HG02759 (cell line): ENCODE measurements around the gene MCL1.
A peak's percentile ranks its signal among the peaks of the same experiment; 100 is the strongest.

Source experiments
- ATAC-seq: cut with Tn5 transposase; IDR thresholded peaks from one replicate; pipeline ENCODE4 v1.9.1; 2021; ENCODE audit warnings: mild to moderate bottlenecking, moderate library complexity; ENCODE audit not compliant: unreplicated experiment

The MCL1 gene

DNA sequence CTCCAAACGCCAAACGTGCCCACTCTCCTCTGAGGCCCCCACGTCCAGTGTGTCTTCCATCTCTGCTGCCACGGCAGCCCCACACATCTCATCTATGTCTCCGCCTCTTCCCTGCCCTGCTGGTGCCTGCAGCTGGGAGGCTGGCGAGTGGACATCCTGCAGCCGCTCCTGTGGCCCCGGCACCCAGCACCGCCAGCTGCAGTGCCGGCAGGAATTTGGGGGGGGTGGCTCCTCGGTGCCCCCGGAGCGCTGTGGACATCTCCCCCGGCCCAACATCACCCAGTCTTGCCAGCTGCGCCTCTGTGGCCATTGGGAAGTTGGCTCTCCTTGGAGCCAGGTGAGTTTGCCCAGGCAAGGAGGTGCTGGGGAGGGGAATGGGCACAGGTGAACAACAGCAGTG is 21.6 kb downstream of the MCL1 start:
- no peak for ATAC-seq

DNA sequence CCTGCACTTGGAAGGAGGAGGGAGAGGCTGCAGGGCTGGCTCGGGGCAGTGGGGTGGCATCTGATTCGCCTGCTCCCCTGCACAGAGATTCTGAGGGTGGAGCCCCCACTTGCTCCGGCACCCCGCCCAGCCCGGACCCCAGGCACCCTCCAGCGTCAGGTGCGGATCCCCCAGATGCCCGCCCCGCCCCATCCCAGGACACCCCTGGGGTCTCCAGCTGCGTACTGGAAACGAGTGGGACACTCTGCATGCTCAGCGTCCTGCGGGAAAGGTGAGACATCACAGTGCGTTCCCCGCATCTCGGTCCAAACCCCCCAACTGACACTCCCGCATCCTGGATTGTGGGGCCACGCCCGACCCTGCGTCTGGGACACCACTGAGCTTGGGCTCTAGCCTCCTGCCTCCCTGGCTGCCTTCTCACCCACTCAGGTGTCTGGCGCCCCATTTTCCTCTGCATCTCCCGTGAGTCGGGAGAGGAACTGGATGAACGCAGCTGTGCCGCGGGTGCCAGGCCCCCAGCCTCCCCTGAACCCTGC is 22.3 kb downstream of the MCL1 start:
- no peak for ATAC-seq

DNA sequence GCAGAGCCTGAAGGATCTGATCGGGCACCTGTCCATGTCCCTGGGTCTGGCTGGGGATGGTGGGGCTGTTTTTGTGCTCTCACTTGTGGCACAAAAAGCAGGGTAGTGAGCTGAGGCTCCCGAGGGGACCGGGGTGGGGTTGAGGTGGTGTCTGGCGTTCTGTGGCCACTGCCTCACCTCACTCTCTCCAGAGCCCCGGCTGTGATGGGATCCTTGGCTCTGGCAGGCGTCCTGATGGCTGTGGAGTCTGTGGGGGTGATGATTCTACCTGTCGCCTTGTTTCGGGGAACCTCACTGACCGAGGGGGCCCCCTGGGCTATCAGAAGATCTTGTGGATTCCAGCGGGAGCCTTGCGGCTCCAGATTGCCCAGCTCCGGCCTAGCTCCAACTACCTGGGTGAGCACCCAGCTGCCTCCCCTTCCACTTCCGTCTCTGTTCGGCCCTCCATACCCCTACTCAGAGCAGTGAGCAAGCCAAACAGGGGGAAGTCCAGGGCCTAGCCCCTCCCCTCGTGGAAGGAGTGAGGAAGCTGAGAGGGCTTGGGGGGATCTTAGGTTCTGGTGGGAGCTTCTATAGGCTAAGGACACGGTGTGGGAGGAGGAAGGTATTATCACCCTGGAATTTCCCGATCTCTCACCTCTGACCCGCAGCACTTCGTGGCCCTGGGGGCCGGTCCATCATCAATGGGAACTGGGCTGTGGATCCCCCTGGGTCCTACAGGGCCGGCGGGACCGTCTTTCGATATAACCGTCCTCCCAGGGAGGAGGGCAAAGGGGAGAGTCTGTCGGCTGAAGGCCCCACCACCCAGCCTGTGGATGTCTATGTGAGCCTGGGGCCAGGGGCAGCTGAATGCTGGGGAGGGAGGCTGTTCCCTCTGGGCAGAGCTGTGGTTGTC is 23.2 kb downstream of the MCL1 start:
- no peak for ATAC-seq

DNA sequence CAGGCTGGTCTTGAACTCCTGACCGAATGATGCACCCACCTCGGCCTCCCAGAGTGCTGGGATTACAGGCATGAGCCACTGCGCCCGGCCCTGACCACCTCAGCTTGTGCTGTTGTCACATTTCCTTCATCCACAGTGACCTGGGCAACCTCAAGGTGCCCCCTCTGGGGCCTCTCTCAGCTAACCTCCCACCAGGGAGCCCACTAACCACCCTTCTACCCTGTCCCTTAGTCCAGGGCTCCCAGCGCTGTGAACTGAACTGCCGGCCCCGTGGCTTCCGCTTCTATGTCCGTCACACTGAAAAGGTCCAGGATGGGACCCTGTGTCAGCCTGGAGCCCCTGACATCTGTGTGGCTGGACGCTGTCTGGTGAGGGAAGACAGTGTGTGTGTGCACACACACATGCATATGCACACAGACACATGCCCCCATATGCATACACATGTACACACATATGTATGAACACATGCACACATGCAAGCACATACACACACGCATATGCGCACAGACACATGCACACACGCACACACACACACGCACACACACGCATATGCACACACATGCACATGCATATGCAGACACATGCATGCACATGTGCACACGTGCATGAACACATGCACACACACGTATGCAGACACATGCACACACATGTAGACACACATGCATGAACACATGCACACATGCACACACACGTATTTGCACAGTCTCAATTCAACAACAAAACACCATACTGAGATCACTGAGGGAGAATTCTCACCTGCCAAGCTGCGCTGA is 24.0 kb downstream of the MCL1 start:
- no peak for ATAC-seq

DNA sequence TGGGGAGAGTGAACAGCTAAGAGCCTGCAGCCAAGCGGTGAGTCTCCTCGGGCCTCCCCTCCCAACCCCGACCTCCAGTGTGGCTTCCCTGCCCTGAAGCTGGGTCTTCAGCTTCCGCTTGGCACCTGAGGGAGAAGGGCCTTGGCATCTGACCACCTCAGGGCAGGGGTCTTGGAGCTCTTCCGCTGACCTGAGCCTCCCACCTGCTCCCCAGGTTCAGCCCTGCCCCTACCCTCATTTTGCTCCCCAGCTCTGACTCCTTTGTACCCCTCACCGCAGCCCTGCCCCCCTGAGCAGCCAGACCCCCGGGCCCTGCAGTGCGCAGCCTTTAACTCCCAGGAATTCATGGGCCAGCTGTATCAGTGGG is 25.3 kb downstream of the MCL1 start:
- ATAC-seq = no peak

DNA sequence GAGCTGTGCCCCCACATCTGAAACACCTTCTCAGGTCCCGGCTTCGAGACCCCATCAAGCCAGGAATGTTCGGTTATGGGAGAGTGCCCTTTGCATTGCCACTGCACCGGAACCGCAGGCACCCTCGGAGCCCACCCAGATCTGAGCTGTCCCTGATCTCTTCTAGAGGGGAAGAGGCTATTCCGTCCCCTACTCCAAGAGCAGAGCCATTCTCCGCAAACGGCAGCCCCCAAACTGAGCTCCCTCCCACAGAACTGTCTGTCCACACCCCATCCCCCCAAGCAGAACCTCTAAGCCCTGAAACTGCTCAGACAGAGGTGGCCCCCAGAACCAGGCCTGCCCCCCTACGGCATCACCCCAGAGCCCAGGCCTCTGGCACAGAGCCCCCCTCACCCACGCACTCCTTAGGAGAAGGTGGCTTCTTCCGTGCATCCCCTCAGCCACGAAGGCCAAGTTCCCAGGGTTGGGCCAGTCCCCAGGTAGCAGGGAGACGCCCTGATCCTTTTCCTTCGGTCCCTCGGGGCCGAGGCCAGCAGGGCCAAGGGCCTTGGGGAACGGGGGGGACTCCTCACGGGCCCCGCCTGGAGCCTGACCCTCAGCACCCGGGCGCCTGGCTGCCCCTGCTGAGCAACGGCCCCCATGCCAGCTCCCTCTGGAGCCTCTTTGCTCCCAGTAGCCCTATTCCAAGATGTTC is 25.9 kb downstream of the MCL1 start:
- no peak for ATAC-seq

DNA sequence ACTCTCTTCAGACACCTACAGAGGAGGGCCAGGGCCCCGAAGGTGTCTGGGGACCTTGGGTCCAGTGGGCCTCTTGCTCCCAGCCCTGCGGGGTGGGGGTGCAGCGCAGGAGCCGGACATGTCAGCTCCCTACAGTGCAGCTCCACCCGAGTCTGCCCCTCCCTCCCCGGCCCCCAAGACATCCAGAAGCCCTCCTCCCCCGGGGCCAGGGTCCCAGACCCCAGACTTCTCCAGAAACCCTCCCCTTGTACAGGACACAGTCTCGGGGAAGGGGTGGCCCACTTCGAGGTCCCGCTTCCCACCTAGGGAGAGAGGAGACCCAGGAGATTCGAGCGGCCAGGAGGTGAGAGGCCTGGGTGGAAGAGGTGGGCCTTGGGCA is 26.5 kb downstream of the MCL1 start:
- ATAC-seq = no peak

DNA sequence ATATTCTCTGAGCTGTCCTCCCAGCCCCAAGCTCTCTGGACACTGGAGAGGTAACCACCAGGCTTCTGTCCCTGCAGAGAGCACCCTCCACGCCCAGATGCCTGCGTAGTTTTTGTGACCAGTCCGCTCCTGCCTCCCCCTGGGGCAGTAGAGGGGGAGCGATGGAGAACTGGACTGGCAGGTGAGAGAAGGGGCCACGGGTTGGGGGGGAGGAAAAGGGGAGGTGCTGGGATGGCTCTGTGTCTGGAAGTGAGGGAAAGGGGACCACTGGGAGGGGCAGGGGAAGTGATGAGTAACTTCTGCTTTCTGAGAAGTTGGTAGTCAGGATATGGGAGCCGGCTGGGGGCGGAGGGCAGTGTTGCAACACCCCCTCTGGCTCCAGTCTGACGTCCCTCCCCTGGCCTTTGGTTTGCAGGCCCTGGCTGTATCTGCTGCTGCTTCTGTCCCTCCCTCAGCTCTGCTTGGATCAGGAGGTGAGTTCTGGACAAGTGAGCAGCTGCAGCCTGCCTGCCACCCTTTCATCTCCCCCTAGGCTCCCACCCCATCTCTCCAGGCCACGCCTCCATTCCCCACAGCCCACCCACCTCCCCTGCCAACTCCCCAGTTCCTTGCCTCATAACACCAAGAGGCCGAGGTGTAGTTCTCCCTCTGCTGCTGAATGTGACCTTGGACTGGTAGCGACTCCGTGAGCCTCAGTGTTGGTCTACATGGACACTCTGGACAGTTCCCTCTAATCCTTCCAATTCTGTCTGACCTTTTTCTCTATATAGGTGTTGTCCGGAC is 27.1 kb downstream of the MCL1 start:
- no peak for ATAC-seq

DNA sequence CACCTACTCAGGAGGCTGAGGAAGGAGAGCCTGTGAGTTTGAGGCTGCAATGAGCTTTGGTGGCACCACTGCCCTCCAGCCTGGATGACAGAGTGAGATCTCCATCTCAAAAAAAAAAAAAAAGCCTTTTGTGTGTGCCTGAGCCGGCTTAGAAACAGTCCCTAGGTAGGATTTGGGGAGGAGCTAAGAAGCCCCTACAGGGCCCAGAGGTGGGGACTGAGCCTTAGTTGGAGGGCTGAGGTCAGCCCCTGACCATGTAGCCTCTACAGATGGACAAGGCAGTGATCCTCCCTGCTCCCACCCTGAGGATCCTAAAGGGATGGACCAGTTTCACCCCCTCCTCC is 27.7 kb downstream of the MCL1 start:
- ATAC-seq = no peak

DNA sequence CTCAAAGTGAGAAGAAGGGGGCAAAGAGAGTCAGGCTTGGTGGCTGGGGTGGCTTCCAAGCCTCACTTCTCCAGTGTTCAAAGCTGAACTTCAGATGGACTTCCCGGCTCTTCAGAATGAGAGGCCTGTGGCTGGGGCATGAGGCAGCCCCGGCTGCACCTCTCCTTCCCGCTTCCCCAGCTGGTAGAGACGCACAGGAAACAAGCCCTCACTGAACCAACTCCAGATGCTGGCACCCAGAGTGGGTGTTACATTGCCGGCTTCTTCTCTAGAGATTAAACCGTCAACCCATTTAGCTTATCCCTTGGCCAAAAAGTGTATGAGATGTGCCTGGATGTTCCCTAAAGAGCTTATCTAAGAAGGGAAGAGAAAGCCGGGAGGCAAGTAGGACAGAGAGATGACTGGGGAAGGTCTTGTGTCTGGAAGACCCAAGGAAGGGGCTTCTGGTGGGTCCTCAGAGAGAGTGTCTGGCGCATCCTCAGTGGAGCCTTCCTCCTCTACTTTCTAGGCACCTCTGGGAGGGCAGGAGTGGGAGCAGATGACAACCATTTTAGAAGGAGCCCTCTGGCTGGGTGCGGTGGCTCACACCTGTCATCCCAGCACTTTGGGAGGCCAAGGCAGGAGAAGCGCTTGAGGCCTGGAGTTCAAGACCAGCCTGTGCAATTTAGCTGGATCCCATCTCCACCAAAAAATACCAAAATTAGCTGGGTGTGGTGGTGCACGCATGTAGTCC is 28.2 kb downstream of the MCL1 start:
- no peak for ATAC-seq

DNA sequence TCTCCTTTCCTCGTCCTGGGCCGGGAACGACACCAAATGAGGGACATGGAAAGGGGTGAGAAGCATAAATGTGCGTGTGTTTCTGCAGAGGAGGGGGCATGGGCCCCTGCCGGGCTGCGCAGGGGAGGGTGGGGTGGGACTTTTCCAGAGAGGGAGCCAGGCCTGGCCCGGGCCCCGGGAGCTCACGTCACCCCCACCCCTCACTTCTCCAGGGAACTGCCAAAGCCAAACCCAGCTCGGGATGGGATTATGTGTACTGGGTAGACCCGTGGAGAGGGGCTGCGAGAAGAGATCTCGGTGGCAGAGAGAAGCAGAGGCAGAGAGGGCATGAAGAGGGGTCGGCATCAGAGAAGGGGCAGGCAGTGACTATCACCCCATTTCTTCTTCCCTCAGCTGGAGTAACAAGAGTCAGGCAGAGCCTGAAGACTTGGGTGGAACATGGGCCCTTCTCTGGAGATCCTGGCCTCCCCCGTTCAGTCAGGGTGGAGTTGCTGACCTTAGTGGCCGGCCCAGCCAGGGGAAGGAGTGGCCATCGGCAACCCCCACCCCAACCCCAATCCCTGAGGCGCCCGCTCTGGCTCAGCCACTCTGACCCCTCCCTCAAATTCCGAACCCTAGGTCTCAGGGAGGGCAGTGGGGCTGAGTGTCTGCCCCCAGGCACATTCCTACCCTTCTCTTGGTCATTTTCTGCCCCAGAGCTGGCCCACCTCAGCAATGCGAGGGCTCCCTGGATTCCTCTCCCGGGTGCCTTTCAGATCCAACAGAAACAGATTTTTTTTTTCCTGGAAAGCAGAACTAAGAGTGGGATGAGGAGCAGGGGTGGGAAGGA is 29.0 kb downstream of the MCL1 start:
- ATAC-seq = no peak

DNA sequence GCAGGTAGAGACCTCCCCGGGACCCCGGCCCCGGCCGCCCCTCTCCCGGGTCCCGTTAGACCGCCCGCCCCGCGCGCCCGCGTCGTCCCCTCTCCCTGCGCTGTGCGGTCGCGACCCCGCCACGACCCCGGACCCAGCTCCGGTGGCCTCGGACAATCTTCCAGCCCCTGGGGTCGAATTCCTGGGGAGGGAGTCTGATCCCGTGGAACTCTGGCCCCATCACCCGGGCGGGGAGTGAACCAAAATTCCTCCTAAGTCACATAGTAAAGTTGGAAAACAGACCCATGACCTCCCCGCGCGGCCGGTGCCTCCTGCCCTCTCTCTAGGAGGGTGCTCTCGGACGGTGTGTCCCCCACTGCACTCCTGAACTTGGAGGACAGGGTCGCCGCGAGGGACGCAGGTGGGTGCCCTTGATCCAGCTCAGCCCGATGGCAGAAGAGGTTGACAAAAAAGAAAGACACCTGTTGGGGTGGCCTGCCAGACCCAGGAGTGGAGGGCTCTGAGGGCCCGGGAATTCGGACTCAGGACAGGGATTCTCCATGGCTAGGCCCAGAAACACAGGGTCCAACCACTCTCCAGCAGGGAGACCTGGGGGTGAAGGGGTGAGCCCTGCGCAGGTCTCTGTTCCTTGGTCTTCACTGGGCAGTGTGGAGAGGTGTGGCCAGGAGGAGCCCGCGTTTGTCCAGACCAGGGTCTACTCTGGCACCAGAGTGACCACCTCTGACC is 29.8 kb downstream of the MCL1 start:
- no peak for ATAC-seq

DNA sequence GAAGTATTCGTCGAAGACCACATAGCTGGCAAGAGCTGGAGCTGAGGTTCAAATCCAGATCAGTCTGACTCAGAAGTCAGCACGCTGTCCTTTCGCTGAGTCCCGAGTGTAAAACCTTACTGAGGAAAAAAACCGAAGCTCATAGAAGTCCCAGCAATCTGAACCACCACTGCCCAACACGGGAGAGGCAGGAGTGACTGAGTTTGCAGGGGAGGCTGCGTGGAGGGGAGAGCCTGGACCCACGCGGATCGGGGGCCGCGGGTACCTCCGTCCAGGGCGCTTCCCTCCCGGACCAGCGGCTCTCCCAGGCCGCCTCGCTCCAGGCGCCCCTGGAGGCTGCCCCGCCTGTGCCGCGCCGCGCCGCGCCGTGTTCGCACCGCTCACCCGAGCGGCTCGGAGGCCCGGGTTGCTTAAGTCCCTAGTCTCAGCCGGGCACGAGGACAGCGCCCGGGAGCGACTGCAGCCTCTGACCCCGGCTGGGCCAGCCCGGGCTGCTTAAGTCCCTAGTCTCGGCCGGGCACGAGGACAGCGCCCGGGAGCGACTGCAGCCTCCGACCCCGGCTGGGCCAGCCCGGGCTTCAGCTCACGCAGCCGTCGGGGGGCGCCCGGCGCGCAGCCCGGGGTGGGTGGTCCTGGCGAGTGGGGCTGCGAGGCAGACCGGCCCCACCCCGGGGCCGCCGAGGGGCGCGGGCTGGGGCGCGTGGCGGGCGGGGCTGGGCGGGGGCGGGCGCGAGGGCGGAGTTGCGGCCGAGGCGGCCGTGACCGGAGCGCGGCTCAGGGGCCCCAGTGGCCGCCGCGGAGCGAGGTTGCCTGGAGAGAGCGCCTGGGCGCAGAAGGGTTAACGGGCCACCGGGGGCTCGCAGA is 30.5 kb downstream of the MCL1 start, which contains the start of gene ADAMTSL4:
Gene ADAMTSL4, plus strand, starts transcription at position 777 of the 864 bp plus-strand sequence. CDS start 2,881 bp downstream, outside the sequence.
- peak; percentile 62 for ATAC-seq

DNA sequence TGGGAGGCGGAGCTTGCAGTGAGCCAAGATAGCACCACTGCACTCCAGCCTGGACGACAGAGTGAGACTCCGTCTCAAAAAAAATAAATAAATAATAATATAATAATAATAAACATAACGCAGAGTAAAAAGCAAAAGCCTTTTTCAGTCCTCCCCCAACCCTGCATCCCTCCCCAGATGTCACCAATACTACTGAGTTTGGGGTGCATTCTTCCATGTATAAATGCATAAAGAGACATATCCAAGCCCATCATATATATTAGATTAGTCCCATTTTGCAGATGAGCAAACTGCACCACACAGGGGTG is 31.1 kb downstream of the MCL1 start:
- ATAC-seq = no peak

DNA sequence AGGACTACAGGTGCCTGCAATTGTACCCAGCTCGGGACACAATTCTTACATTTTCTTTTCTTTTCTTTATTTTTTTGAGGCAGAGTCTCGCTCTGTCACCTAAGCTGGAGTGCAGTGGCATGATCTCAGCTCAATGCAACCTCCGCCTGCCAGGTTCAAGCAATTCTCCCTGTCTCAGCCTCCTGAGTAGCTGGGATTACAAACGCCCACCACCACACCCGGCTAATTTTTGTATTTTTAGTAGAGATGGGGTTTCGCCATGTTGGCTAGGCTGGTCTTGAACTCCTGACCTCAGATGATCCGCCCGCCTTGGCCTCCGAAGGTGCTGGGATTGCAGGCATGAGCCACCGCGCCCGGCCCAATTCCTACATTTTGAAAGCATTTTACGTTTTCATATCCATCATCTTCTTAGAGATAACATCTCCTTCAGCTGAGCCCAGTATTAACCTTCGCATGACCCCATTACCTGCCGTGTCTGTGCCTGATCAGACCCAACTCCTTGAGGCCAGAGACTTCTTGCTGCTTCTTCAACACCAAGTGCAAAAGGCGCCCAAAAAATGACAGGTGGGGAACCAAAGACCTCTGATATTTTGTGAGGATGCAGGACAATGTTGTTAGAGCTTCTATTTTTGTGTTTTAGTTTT is 33.0 kb downstream of the MCL1 start:
- ATAC-seq = no peak

DNA sequence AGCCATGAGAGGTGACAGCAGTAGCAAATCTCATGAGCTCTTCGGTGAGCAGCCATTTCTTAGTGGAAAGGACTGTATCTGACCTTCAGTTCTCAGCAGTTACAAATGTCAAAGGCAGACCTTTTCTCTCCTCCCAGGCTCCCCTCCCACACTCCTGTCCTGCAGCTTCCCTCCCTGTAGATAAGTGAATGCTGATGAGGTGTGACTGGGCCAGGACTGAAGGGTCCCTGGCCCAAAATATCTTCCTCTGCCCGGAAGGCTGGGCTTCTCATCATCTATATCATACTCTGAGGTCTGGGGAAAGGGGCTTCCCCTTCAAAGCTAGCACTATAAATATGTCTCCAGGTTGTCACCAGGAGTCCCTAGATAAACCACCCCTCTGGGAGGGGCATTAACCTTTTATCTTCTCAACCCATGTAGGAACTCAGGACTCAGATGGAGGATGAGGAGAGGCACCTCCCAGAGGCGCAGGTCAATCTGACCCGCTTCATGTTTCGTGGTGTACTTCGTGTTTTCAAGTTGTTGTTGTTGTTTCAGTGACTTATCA is 33.9 kb downstream of the MCL1 start:
- ATAC-seq = no peak

DNA sequence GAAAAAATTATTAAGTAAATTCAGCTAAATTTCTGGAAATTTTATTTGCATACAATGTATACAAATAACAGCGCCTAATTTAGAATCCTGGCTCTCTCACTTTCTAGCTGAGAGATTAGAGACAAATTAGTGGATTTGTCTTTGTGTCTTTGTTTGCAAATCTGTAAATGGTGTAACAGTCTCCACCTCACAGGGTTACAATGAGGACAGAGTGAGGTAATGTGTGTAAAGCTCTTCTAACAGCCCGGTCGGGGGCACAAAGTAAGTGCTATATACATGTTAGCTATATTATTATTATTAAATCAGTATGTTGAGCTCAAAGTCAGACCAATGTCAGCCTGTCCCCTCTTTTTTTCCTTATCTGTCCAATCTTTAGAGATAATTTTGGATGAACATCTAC is 35.2 kb downstream of the MCL1 start:
- ATAC-seq = no peak
